Tibial artery (tissue), 4 donors: ENCODE data around the gene CCR5.
"Not testable (repeated sequence)": the region's sequence is repeated elsewhere in the genome, so short reads cannot be mapped to it uniquely, and the experiment has no call there.

Source experiments
- DNase-seq, 2 donors: peaks; one replicate each; pipeline ENCODE4 v3.0.0-alpha.2; 2019
- H3K27ac ChIP-seq, 2 donors: fragments of 200-600 bp; sonication (generic) in 1 of 2; 1 replicate in 1 of 2; 2 replicates in 1 of 2; pipeline ENCODE4 v1.5.1; 2018 to 2019; ENCODE audit warnings: mild to moderate bottlenecking in 1 of 2
- H3K27me3 ChIP-seq, 2 donors: fragments of 200-600 bp; sonication (generic) in 1 of 2; one replicate each; pipeline versions ENCODE4 v1.5.1 to v1.6.0; 2016 to 2019
- H3K36me3 ChIP-seq, 3 donors: fragments of 200-600 bp; sonication (generic) in 2 of 3; one replicate each; pipeline ENCODE4 v1.5.1; 2016 to 2019; ENCODE audit warnings: mild to moderate bottlenecking in 2 of 3
- H3K4me1 ChIP-seq, 4 donors: fragments of 200-600 bp; sonication (generic) in 2 of 4; 1 replicate in 3 of 4; 2 replicates in 1 of 4; pipeline ENCODE4 v1.5.1; 2016 to 2019
- H3K4me3 ChIP-seq, 2 donors: fragments of 200-600 bp; sonication (generic) in 1 of 2; 1 replicate in 1 of 2; 2 replicates in 1 of 2; pipeline ENCODE4 v1.5.1; 2018 to 2019; ENCODE audit warnings: mild to moderate bottlenecking in 2 of 2
- H3K9me3 ChIP-seq, 3 donors: fragments of 200-600 bp; sonication (generic) in 1 of 3; one replicate each; pipeline ENCODE4 v1.5.1; 2016 to 2019
- intact Hi-C: fragments of 100-400 bp; cut with DNase I; formaldehyde crosslinking; loops from one replicate; pipeline ENCODE4 v1.15.0; 2023; ENCODE audit warnings: low total_unique reads
- TF ChIP-seq, protein P1 (sequence below), 2 experiments: fragments of 200-600 bp in 1 of 2; fragments of 450-650 bp in 1 of 2; IDR thresholded peaks; one replicate each; pipeline ENCODE4 v1.5.1; 2017 to 2019; ENCODE audit warnings: antibody characterized with exemption in 2 of 2, mild to moderate bottlenecking in 1 of 2, moderate library complexity in 1 of 2

Gene CCR5

DNA sequence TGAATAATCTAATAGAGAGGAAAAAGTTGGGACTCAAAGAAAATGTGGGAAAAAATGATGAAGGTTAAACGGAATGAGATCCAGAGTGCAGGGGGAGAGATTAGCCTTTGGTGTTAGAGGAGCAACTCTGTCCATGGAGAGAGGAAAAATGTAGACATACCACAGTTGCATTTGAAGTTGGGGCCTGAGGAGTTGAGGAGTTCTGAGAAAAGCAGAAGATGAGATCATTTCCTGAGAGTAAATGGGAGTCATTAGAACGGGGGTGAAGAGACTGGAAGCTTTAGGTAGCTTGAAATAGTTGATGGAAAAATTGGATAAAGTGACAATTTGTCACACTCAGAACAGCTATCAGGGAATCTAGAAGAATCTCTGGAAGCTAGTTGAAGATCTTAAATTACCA lies 28.8 kb downstream of the CCR5 start:
- no peak for DNase-seq
- no peak overlapping the region for H3K4me3 ChIP-seq
- TF ChIP-seq, protein P1, sequence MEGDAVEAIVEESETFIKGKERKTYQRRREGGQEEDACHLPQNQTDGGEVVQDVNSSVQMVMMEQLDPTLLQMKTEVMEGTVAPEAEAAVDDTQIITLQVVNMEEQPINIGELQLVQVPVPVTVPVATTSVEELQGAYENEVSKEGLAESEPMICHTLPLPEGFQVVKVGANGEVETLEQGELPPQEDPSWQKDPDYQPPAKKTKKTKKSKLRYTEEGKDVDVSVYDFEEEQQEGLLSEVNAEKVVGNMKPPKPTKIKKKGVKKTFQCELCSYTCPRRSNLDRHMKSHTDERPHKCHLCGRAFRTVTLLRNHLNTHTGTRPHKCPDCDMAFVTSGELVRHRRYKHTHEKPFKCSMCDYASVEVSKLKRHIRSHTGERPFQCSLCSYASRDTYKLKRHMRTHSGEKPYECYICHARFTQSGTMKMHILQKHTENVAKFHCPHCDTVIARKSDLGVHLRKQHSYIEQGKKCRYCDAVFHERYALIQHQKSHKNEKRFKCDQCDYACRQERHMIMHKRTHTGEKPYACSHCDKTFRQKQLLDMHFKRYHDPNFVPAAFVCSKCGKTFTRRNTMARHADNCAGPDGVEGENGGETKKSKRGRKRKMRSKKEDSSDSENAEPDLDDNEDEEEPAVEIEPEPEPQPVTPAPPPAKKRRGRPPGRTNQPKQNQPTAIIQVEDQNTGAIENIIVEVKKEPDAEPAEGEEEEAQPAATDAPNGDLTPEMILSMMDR (IDR thresholded peaks at IDR 0.05) = no peak
- no peak overlapping the region for H3K27ac ChIP-seq
- intact Hi-C loops = no loop called here
- H3K9me3 ChIP-seq = no peaks in the 10 kb centered on the region
- H3K36me3 ChIP-seq = no peaks in the 10 kb centered on the region
- H3K4me1 ChIP-seq = peaks cover 0 to 1% (median 0%) of the 10 kb centered on the region in 4 donors
- H3K27me3 ChIP-seq = no peaks in the 10 kb centered on the region

DNA sequence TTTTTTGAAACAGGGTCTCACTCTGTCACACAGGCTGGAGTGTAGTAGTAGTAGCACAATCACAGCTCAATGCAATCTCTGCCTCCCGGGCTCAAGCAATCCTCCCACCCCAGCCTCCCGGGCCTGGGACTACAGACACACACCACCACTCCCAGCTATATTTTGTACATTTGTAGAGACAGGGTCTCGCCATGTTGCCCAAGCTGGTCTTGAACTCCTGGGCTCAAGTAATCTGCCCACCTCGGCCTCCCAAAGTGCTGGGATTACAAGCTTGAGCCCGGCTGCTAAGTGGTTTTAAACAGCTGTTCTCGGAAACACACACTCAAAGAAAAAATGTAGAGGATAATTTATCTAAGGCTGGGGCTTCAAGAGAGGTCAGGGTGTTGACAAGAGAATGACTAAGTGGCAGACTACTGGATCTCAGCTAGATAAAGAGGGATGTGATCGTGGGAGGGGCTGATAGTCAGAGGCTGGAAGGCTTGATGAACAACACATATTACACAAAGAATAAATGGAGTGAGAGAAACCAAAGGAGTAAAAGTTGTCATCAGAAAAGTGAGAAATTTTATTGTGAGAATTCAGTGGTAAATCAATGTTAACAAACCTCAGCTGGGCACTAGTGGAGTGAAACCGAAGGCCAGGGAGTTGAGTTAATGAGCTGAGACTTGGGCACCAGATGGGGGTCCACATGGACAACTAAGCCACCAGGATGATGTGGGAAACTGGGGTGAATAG lies 29.4 kb downstream of the CCR5 start:
- peaks cover 0 to 7% (median 0%) of the 10 kb centered on the region in 4 donors for H3K4me1 ChIP-seq
- no peaks in the 10 kb centered on the region for H3K27me3 ChIP-seq
- no peaks in the 10 kb centered on the region for H3K36me3 ChIP-seq
- H3K27ac ChIP-seq = no peak overlapping the region
- TF ChIP-seq, protein P1 (IDR thresholded peaks at IDR 0.05) = no peak
- intact Hi-C loops = no loop called here
- no peak overlapping the region for H3K4me3 ChIP-seq
- no peak for DNase-seq
- H3K9me3 ChIP-seq = no peaks in the 10 kb centered on the region

DNA sequence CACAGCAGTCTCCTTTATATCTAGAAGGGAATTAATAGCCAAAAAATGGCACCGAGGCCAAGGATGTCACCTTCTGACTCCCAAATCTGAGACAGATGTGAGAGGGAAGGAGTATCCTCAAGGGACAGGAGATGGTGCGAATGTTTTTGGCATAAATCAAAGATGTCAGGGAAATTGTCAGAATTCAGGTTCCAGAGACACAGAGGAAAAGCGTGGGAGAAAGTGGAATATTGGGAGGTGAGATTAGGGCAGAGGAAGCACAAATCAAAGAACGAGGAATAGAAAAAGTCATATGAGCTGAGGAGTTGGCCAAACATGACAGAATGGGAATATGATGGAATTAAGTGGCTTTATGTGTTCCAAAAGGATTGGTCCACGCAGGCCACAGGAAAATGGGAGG lies 30.1 kb downstream of the CCR5 start:
- no peak overlapping the region for H3K27ac ChIP-seq
- no peak overlapping the region for H3K4me3 ChIP-seq
- intact Hi-C loops = no loop called here
- TF ChIP-seq, protein P1 (IDR thresholded peaks at IDR 0.05) = no peak
- H3K9me3 ChIP-seq = no peaks in the 10 kb centered on the region
- H3K36me3 ChIP-seq = no peaks in the 10 kb centered on the region
- no peaks in the 10 kb centered on the region for H3K27me3 ChIP-seq
- DNase-seq = no peak
- H3K4me1 ChIP-seq = peaks cover 0 to 14% (median 6%) of the 10 kb centered on the region in 4 donors

DNA sequence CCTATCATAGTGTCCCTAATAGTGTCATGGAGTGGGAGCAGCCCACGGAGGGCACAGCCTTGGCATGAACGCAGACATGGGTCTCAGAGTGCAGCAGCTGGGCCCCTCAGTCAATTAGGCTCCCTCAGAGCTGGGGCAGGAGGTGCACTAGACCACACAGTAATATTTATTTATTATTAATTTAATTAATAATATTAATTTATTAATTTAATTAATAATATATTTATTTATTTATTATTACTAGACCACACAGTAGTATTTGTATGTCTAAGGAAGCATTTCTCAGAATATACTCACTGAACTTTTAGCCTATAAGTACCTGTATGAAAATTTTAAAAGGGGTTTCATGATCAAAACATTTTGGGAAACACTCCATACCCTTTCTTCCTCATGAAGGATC lies 30.8 kb downstream of the CCR5 start:
- TF ChIP-seq, protein P1 (IDR thresholded peaks at IDR 0.05) = no peak
- H3K36me3 ChIP-seq = no peaks in the 10 kb centered on the region
- no peaks in the 10 kb centered on the region for H3K9me3 ChIP-seq
- no peak overlapping the region for H3K4me3 ChIP-seq
- H3K27me3 ChIP-seq = no peaks in the 10 kb centered on the region
- no peak for DNase-seq
- no peak overlapping the region for H3K27ac ChIP-seq
- H3K4me1 ChIP-seq = peaks cover 0 to 16% (median 8%) of the 10 kb centered on the region in 4 donors
- intact Hi-C loops = no loop called here

DNA sequence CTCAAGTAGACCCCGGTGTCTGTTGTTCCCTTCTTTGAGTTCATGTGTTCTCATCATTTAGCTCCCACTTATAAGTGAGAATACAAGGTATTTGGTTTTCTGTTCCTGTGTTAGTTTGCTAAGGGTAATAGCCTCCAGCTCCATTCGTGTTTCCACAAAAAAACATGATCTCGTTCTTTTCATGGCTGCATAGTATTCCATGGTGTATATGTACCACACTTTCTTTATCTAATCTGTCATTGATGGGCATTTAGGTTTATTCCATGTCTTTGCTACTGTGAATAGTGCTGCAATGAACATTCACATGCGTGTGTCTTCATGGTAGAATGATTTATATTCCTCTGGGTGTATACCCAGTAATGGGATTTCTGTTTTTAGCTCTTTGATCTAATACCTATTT lies 32.2 kb downstream of the CCR5 start:
- H3K36me3 ChIP-seq, DNase-seq, H3K27me3 ChIP-seq, H3K27ac ChIP-seq, intact Hi-C loops, H3K9me3 ChIP-seq, H3K4me3 ChIP-seq: not testable (repeated sequence)
- peaks cover 0 to 20% (median 8%) of the 10 kb centered on the region in 4 donors for H3K4me1 ChIP-seq

DNA sequence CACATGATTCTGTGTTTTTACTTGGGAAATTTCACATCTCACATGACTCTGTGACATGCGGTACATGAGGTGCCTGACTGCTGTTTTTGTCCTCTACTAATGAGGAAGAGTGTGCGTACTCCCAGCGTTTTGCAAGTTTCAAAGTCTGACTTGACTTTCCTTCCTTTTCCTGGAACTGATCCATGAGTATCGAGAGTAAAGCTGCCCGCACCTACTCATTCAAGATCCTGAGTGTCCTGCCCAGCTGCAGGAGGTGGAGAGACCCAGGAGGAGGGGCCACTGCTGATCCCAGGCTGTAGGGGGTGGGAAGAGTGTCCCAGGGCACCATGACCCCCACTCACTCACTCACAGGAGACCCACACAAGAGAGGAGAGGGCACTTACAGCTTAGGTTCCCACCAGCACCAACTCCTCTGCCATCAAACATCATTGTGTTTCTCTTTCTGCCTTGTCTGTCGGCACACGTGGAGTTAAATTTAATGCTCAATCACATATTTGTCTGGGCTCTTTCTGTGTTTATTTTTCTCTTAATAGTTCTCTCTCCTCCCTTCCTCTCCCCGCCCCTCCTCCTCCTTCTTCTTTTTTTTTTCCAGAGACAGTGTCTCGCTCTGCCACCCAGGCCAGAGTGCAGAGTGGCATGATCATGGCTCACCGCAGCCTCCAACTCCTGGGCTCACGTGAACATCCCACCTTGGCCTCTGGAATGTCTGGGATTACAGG lies 34.7 kb downstream of the CCR5 start:
- H3K36me3 ChIP-seq = no peaks in the 10 kb centered on the region
- H3K27ac ChIP-seq = peak overlapping the region; percentile 38 to 63
- H3K9me3 ChIP-seq = no peaks in the 10 kb centered on the region
- peaks cover 0 to 22% (median 8%) of the 10 kb centered on the region in 4 donors for H3K4me1 ChIP-seq
- TF ChIP-seq, protein P1 (IDR thresholded peaks at IDR 0.05) = no peak
- peak overlapping the region in 1 of 2 donors; percentile 38 for H3K4me3 ChIP-seq
- intact Hi-C loops = no loop called here
- peak; percentile 59 to 69 for DNase-seq
- H3K27me3 ChIP-seq = peaks cover 0 to 2% of the 10 kb centered on the region in 2 donors
